Measurements from ENCODE around the gene TGFBR3L. TPM values are rescaled to one million over a fixed set of nuclear protein-coding genes. Genes with fewer than 3 reads are reported as not detected.
A peak's percentile ranks its signal among the peaks of the same experiment; 100 is the strongest.

The TGFBR3L gene
- total RNA-seq, 1 donor from 2014 or later: 1.2 TPM

- peaks cover 28% of the 10 kb centered on the region for H3K27me3 Mint-ChIP-seq (ENCODE audit: low read depth)
- H3K9me3 Mint-ChIP-seq: no peaks in the 10 kb centered on the region
- H3K27ac Mint-ChIP-seq: no peak overlapping the region
- H3K36me3 Mint-ChIP-seq: peaks cover 16% of the 10 kb centered on the region
- TF ChIP-seq CTCF (IDR thresholded peaks at IDR 0.05; ENCODE audit: unreplicated experiment): no peak
- no peak overlapping the region for H3K4me3 Mint-ChIP-seq
- DNase-seq (ENCODE audit: low spot score in 2 of 2, unreplicated experiment in 2 of 2): no peak
- H3K4me1 Mint-ChIP-seq: peaks cover 3% of the 10 kb centered on the region
Measured at GRCh38 chr19:7911508-7912143, 3.0 kb upstream of the TGFBR3L start.

DNA sequence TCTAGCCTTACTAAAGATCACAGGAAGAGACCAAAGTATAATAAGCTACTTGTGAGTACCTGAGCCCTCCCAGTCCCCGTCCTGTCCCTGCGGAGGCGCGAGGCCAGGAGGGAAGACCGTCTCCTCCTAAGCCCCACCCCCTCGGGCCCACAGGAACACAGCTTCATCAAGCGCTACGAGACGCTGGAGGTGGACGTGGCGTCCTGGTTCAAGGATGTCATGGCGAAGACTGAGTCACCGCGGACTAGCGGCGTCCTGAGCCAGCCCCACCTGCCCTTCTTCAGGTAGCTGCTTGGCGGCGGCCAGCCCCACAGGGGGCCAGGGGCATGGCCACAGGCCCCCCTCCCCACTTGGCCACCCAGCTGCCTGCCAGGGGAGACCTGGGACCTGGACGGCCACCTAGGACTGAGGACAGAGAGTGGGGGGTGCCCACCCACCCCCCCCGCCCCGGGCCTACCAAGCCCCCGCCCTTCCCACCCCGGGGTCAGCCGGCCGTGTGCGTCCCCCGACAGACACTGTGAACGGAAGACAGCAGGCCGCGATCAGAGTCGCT is 2.4 kb upstream of the TGFBR3L start:
- Mint-ChIP-seq H3K27me3 (ENCODE audit: low read depth) (peaks cover 33% of the 10 kb centered on the region), H3K4me1 (peaks cover 6% of the 10 kb centered on the region), H3K27ac (no peak overlapping the region), H3K9me3 (no peaks in the 10 kb centered on the region), H3K4me3 (no peak overlapping the region), H3K36me3 (peaks cover 16% of the 10 kb centered on the region)
- DNase-seq (ENCODE audit: low spot score in 2 of 2, unreplicated experiment in 2 of 2): no peak
- no peak for TF ChIP-seq CTCF (IDR thresholded peaks at IDR 0.05; ENCODE audit: unreplicated experiment)

DNA sequence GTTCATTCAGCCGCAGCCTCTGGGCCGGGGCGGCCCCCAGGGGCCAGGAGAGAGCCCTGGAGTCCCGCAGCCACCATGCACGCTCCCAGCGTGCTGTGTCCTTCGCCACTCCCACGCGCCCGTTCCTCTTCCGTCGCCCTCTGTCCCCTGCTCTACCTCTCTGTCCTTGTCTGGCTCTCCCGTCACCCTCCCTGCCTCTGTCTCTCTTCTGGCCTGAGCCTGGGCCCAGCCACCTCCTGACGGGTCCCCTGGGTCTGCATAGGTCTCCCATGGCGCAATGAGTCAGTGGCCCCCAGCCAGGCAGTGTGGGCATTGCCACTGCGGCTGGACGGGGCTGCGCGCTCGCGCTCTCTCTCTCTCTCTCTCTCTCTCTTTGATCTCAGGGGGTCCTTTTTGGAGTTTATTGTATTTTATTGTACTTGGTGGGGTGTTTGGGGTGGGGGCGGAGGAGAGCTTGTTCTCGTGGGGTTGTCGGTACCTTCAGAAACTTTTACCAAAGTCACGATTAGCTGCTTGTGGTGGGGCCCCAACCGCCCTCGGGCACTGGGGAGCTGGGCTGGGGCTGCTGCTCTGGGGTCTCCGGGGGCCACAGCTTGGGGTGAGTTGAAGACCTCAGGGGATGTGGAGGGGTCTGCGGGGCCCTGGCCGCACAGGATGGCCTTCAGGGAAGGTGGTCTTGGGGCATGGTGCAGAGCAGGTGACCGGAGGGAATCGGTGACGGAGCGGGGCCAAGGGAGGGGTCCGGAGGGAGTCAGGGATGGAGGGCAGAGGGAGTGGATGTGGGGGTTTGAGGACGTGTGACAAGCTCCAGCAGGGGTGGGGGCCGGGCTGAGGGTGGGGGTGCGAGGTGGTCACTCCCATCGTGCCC is 1.7 kb upstream of the TGFBR3L start:
- Mint-ChIP-seq H3K4me3 (no peak overlapping the region), H3K27ac (no peak overlapping the region), H3K27me3 (ENCODE audit: low read depth) (peaks cover 38% of the 10 kb centered on the region), H3K9me3 (no peaks in the 10 kb centered on the region), H3K36me3 (peaks cover 16% of the 10 kb centered on the region), H3K4me1 (peaks cover 7% of the 10 kb centered on the region)
- peak in 1 of 2 experiments; percentile 18 for DNase-seq (ENCODE audit: low spot score in 2 of 2, unreplicated experiment in 2 of 2)
- no peak for TF ChIP-seq CTCF (IDR thresholded peaks at IDR 0.05; ENCODE audit: unreplicated experiment)

GRCh38 chr19:7913652-7914051 is 978 bp upstream of the TGFBR3L start:
- H3K27me3 Mint-ChIP-seq (ENCODE audit: low read depth): peaks cover 45% of the 10 kb centered on the region
- no peak for DNase-seq (ENCODE audit: low spot score in 2 of 2, unreplicated experiment in 2 of 2)
- TF ChIP-seq CTCF (IDR thresholded peaks at IDR 0.05; ENCODE audit: unreplicated experiment): no peak
- no peaks in the 10 kb centered on the region for H3K9me3 Mint-ChIP-seq
- H3K4me3 Mint-ChIP-seq: no peak overlapping the region
- H3K27ac Mint-ChIP-seq: no peak overlapping the region
- peaks cover 16% of the 10 kb centered on the region for H3K36me3 Mint-ChIP-seq
- H3K4me1 Mint-ChIP-seq: peaks cover 8% of the 10 kb centered on the region

- no peak for DNase-seq (ENCODE audit: low spot score in 2 of 2, unreplicated experiment in 2 of 2)
- Mint-ChIP-seq H3K27ac (no peak overlapping the region), H3K9me3 (no peaks in the 10 kb centered on the region), H3K4me1 (peaks cover 8% of the 10 kb centered on the region), H3K36me3 (peaks cover 16% of the 10 kb centered on the region), H3K4me3 (no peak overlapping the region), H3K27me3 (ENCODE audit: low read depth) (peaks cover 45% of the 10 kb centered on the region)
- no peak for TF ChIP-seq CTCF (IDR thresholded peaks at IDR 0.05; ENCODE audit: unreplicated experiment)
Measured at GRCh38 chr19:7914099-7914498, 531 bp upstream of the TGFBR3L start.

All from mesothelial cell of epicardium (in vitro differentiated cells).